SK-N-SH treated with all-trans-retinoic acid at 6 μM for 48 hours (cell line): ENCODE data around the gene GIPC1.

Source experiments
- ARNTL ChIP-seq: fragments of 450-650 bp; formaldehyde crosslinking; IDR thresholded peaks from 2 replicates; pipeline ENCODE4 v1.5.0; 2020; ENCODE audit warnings: low read depth, mild to moderate bottlenecking, moderate library complexity, borderline replicate concordance
- GLIS3 ChIP-seq: fragments of 250-450 bp; sonication (Bioruptor Pico); IDR thresholded peaks from 2 replicates; pipeline ENCODE4 v1.5.0; 2020; ENCODE audit warnings: mild to moderate bottlenecking, moderate library complexity
- OSR1 ChIP-seq: fragments of 250-450 bp; sonication (Bioruptor Pico); IDR thresholded peaks from 2 replicates; pipeline ENCODE4 v1.8.0; 2022; ENCODE audit warnings: moderate library complexity, mild to moderate bottlenecking, inconsistent platforms
- RARB ChIP-seq: fragments of 250-450 bp; sonication (Bioruptor Pico); IDR thresholded peaks from 2 replicates; pipeline ENCODE4 v1.8.0; 2021; ENCODE audit warnings: mild to moderate bottlenecking, moderate library complexity
- ZC3H10 ChIP-seq: fragments of 250-450 bp; sonication (Bioruptor Pico); IDR thresholded peaks from 2 replicates; pipeline ENCODE4 v1.5.1; 2021; ENCODE audit warnings: mild to moderate bottlenecking, moderate library complexity
- ZFP3 ChIP-seq: fragments of 250-450 bp; sonication (Bioruptor Pico); IDR thresholded peaks from 2 replicates; pipeline ENCODE4 v1.5.0; 2020; ENCODE audit warnings: mild to moderate bottlenecking, moderate library complexity
- TF ChIP-seq, protein P1 (sequence below): fragments of 250-450 bp; sonication (Bioruptor Pico); IDR thresholded peaks from 2 replicates; pipeline ENCODE4 v1.8.0; 2021; ENCODE audit warnings: low read depth, mild to moderate bottlenecking, moderate library complexity, borderline replicate concordance
- TF ChIP-seq, protein P2 (sequence below): fragments of 250-450 bp; sonication (Bioruptor Pico); IDR thresholded peaks from 2 replicates; pipeline ENCODE4 v1.8.0; 2020; ENCODE audit warnings: mild to moderate bottlenecking, moderate library complexity, borderline replicate concordance
- TF ChIP-seq, protein P3 (sequence below): fragments of 250-450 bp; sonication (Bioruptor Pico); IDR thresholded peaks from 2 replicates; pipeline ENCODE4 v1.5.0; 2020; ENCODE audit warnings: mild to moderate bottlenecking, moderate library complexity

DNA sequence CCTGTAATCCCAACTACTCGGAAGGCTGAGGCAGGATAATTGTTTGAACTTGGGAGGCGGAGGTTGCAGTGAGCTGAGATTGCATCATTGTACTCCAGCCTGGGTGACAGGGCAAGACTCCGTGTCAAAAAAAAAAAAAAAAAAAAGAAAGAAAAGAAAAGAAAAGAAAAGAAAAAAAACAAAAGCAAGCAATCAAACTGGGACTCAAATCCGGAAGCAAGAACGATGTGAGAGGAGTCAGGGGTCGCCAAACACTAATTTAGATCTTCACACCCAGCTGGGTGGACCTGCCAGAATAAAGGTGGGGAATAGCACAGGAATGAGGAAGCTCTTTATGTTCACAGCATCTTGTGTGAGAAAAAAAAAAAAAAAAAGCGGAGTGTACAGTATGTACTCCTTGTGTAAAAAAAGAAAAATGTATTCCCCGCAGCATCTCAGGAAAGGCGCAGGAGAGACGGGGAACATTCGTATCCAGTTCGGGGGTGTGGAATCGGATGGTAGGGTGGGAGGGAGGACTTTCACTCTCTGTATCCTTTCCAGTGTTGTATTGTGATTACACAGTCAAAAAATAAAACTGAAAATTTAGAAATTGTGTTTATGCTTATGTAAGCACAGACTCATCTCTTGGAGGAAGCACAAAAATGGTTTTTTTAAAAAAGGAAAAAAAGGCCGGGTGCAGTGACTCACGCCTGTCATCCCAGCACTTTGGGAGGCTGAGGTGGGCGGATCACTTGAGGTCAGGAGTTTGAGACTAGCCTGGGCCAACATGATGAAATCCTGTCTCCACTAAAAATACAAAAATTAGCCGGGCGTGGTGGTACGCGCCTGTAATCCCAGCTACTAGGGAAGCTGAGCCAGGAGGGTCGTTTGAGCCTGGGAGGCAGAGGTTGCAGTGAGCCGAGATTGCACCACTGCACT lies 14.6 kb upstream of the GIPC1 start:
- TF ChIP-seq, protein P1, sequence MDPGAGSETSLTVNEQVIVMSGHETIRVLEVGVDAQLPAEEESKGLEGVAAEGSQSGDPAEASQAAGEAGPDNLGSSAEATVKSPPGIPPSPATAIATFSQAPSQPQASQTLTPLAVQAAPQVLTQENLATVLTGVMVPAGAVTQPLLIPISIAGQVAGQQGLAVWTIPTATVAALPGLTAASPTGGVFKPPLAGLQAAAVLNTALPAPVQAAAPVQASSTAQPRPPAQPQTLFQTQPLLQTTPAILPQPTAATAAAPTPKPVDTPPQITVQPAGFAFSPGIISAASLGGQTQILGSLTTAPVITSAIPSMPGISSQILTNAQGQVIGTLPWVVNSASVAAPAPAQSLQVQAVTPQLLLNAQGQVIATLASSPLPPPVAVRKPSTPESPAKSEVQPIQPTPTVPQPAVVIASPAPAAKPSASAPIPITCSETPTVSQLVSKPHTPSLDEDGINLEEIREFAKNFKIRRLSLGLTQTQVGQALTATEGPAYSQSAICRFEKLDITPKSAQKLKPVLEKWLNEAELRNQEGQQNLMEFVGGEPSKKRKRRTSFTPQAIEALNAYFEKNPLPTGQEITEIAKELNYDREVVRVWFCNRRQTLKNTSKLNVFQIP (CRISPR knock-in tag) = no peak
- no peak for TF ChIP-seq OSR1 (CRISPR knock-in tag)
- no peak for TF ChIP-seq RARB
- TF ChIP-seq, protein P2, sequence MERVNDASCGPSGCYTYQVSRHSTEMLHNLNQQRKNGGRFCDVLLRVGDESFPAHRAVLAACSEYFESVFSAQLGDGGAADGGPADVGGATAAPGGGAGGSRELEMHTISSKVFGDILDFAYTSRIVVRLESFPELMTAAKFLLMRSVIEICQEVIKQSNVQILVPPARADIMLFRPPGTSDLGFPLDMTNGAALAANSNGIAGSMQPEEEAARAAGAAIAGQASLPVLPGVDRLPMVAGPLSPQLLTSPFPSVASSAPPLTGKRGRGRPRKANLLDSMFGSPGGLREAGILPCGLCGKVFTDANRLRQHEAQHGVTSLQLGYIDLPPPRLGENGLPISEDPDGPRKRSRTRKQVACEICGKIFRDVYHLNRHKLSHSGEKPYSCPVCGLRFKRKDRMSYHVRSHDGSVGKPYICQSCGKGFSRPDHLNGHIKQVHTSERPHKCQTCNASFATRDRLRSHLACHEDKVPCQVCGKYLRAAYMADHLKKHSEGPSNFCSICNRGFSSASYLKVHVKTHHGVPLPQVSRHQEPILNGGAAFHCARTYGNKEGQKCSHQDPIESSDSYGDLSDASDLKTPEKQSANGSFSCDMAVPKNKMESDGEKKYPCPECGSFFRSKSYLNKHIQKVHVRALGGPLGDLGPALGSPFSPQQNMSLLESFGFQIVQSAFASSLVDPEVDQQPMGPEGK = no peak
- no peak for TF ChIP-seq GLIS3
- TF ChIP-seq ZFP3 (CRISPR knock-in tag) = no peak
- no peak for TF ChIP-seq ZC3H10 (CRISPR knock-in tag)
- TF ChIP-seq, protein P3, sequence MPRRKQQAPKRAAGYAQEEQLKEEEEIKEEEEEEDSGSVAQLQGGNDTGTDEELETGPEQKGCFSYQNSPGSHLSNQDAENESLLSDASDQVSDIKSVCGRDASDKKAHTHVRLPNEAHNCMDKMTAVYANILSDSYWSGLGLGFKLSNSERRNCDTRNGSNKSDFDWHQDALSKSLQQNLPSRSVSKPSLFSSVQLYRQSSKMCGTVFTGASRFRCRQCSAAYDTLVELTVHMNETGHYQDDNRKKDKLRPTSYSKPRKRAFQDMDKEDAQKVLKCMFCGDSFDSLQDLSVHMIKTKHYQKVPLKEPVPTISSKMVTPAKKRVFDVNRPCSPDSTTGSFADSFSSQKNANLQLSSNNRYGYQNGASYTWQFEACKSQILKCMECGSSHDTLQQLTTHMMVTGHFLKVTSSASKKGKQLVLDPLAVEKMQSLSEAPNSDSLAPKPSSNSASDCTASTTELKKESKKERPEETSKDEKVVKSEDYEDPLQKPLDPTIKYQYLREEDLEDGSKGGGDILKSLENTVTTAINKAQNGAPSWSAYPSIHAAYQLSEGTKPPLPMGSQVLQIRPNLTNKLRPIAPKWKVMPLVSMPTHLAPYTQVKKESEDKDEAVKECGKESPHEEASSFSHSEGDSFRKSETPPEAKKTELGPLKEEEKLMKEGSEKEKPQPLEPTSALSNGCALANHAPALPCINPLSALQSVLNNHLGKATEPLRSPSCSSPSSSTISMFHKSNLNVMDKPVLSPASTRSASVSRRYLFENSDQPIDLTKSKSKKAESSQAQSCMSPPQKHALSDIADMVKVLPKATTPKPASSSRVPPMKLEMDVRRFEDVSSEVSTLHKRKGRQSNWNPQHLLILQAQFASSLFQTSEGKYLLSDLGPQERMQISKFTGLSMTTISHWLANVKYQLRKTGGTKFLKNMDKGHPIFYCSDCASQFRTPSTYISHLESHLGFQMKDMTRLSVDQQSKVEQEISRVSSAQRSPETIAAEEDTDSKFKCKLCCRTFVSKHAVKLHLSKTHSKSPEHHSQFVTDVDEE (CRISPR knock-in tag) = no peak
- no peak for TF ChIP-seq ARNTL (CRISPR knock-in tag)
